PC-9 (cell line): Measurements from ENCODE around the gene GOLGA8A.

Source experiments
- EZH2 ChIP-seq: fragments of 200-600 bp; sonication (generic); IDR thresholded peaks from 2 replicates; pipeline ENCODE4 v1.8.0; 2017; ENCODE audit warnings: antibody characterized with exemption, low read depth
- TF ChIP-seq, protein P1 (sequence below): fragments of 200-600 bp; sonication (generic); conservative IDR thresholded peaks from 2 replicates; pipeline ENCODE4 v1.6.1; 2017; ENCODE audit warnings: mixed run types, antibody characterized with exemption, mild to moderate bottlenecking, moderate library complexity

DNA sequence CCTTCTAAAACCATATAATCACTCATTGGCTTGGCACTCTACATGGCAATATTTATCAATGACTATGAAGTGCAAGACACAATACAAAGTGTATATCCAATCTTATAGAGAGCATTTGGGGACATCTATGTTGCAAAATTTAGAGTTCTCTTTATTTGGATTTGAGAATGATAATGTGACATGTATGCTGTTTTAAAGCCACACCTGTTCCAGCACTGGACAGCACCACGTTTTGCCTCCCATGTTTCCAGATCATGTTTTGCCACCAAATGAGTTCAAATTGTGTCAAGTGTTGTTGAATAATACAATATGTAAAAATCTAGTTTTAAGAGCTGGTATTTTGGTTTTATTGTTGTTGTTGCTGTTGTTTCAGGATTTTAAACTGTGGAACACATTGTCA lies 33.3 kb upstream of the GOLGA8A start:
- TF ChIP-seq EZH2, result no peak
- TF ChIP-seq, protein P1, sequence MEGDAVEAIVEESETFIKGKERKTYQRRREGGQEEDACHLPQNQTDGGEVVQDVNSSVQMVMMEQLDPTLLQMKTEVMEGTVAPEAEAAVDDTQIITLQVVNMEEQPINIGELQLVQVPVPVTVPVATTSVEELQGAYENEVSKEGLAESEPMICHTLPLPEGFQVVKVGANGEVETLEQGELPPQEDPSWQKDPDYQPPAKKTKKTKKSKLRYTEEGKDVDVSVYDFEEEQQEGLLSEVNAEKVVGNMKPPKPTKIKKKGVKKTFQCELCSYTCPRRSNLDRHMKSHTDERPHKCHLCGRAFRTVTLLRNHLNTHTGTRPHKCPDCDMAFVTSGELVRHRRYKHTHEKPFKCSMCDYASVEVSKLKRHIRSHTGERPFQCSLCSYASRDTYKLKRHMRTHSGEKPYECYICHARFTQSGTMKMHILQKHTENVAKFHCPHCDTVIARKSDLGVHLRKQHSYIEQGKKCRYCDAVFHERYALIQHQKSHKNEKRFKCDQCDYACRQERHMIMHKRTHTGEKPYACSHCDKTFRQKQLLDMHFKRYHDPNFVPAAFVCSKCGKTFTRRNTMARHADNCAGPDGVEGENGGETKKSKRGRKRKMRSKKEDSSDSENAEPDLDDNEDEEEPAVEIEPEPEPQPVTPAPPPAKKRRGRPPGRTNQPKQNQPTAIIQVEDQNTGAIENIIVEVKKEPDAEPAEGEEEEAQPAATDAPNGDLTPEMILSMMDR, result no peak
